GM19438 (cell line): ENCODE data around the gene CDKN2D.
"Not testable (repeated sequence)": the region's sequence is repeated elsewhere in the genome, so short reads cannot be mapped to it uniquely, and the experiment has no call there.

Experiments
- ATAC-seq: cut with Tn5 transposase; IDR thresholded peaks from one replicate; pipeline ENCODE4 v1.9.1; 2021; ENCODE audit warnings: low read depth; ENCODE audit not compliant: unreplicated experiment

CDKN2D gene

DNA sequence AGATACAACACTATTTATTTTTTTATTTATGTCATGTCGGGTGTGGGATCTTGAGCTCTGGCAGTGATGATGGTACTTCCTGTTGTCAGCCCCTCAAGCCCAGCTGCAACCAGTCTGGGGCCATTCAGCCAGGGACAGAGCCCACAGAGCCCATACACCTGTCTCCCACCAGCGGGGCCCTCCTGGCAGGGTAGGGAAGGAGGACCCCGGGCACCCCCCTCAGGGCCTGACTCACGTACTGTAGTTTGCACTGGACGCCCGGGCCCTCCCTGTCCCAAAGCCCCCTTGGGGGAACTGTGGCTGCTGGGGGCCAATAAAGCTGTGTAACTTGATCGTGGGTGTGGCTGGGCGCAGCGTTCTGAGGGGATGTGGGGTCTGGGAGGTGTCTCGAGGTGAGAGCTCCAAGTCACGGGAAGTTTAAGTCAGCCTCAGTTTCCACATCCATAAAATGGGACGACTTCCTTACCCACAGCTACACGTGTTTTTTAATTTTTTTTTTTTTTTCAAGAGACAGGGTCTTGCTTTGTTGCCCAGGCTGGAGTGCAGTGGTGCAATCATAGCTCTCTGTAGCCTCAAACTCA is 15.6 kb downstream of the CDKN2D start:
- ATAC-seq = no peak

DNA sequence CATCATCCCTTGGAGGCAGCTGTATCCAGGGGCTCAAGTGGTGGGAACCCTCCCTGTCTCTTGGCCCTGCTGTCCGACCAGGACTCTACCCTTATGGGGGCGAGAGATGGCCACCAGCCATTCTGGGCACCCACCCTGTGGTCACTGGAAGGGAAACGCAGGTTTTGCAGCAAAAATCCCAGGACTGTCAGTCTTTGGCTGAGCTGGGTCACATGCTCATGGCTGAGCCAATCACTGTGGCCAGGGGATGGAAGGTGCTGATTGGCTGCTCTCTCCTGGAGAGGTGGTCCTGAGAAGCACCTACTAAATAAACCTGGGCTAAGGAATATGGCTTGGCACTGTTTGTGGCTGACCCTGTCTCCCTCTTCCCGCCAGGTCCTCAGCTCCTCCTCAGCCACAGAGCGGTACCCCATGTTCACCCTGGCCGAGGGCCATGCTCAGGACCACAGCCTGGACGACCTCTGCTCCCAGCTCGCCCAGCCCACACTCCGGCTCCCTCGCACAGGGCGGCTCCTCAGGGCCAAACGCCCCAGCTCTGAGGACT is 16.2 kb downstream of the CDKN2D start:
- no peak for ATAC-seq

GRCh38 chr19:10551698-10552301 is 17.0 kb downstream of the CDKN2D start:
- no peak for ATAC-seq

- ATAC-seq = not testable (repeated sequence)
Measured at GRCh38 chr19:10551006-10551405, 17.8 kb downstream of the CDKN2D start.

DNA sequence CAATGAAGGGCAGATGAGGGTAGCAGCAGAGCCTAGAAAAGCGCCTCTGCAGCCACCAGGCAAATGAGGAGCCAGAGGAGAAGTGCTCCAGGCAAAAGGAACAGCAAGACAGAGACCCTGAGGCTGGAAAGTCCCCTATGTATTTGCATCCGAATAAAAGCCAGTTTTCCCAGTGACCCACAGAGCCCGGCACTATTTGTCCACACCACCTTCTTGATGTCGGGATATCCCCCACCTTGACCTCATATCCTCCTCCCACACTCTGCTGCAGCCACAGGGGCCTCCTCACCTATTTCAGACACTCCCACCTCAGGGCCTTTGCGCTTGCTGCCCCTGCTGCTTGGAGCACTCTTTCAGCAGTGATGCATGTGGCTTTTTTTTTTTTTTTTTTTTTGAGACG is 18.4 kb downstream of the CDKN2D start:
- ATAC-seq = no peak

DNA sequence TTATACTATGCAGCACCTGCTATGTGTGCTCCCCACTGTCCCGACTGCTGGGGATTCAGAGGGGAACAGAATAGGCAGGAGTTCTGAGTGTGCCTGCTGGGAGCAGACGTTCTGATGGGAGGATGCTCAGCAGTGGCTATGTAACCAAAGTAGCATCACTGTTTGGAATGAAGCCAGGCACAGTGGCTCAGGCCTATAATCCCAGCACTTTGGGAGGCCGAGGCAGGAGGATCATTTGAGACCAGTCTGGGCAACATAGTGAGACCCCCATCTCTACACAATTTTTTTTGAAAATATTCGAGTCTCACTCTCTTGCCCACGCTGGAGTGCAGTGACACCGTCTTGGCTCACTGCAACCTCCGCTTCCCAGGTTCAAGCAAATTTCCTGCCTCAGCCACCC is 19.0 kb downstream of the CDKN2D start:
- no peak for ATAC-seq

DNA sequence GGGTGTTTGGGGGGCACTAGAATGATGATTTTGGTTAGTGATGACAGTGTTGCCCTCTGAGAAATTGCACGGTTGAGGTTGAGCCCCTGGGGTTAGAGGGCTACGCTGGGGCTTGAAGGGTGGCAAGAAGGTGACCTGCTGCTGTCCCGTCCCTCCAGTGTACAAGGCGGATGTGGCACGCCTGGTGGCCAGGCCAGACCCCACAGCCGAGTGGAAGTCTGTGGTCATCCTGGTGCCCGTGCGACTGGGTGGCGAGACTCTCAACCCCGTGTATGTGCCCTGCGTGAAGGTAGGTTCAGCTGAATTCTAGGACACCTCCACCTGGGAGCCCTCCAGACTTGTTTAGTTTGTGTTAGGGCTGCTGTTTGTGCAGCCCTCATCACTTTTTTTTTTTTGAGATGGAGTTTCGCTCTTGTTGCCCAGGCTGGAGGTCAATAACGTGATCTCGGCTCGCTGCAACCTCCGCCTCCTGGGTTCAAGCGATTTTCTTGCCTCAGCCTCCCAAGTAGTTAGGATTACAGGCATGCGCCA is 20.0 kb downstream of the CDKN2D start:
- no peak for ATAC-seq

DNA sequence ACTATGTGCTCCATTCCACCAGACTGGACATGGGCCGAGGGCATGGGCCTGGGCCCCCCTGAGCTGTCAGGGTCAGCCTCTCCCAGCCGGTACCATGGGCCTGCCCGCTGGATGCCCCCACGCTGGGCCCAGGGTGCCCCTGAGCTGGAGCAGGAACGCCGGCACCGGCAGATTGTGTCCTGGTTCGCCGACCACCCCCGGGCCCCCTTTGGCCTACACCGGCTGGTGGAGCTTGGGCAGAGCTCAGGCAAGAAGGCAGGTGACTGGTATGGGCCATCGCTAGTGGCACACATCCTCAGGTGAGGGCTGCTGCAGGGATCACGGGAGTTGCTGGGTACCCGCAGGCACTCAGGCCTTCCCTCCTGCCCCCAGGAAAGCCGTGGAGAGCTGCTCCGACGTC is 22.0 kb downstream of the CDKN2D start:
- ATAC-seq = no peak

GRCh38 chr19:10544753-10545251 is 24.0 kb downstream of the CDKN2D start:
- ATAC-seq = no peak

- ATAC-seq = no peak
Measured at GRCh38 chr19:10544242-10544752, 24.5 kb downstream of the CDKN2D start.

- ATAC-seq = peak; percentile 73
Measured at GRCh38 chr19:10543420-10544241, 25.1 kb downstream of the CDKN2D start, which contains the start of gene ATG4D. Gene ATG4D (plus strand): TSS chr19:10543904. CDS start chr19:10544091, 187 bp downstream.

- ATAC-seq = no peak
Measured at GRCh38 chr19:10543059-10543419, 25.7 kb downstream of the CDKN2D start.

- not testable (repeated sequence) for ATAC-seq
Measured at GRCh38 chr19:10539016-10539415, 29.8 kb downstream of the CDKN2D start.

- no peak for ATAC-seq
Measured at GRCh38 chr19:10538204-10538983, 30.4 kb downstream of the CDKN2D start.

GRCh38 chr19:10537668-10538067 is 31.1 kb downstream of the CDKN2D start:
- ATAC-seq = no peak

DNA sequence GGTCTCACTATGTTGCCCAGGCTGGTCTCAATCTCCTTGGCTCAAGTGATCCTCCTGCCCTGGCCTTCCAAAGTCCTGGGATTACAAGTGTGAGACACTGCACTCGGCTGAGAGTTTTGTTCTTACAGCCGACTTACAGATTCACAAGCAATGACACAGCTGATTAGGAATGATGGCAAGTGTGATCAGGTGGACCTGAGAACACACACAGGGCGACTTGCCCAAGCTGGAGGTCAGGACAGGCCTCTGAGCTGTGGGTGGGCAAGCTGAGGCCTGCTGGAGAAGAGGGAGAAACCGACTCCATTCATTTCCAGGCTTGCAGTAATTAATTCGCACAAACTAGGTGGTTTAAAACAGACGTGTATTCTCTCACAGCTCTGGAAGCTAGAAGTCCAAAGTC is 33.2 kb downstream of the CDKN2D start:
- no peak for ATAC-seq

DNA sequence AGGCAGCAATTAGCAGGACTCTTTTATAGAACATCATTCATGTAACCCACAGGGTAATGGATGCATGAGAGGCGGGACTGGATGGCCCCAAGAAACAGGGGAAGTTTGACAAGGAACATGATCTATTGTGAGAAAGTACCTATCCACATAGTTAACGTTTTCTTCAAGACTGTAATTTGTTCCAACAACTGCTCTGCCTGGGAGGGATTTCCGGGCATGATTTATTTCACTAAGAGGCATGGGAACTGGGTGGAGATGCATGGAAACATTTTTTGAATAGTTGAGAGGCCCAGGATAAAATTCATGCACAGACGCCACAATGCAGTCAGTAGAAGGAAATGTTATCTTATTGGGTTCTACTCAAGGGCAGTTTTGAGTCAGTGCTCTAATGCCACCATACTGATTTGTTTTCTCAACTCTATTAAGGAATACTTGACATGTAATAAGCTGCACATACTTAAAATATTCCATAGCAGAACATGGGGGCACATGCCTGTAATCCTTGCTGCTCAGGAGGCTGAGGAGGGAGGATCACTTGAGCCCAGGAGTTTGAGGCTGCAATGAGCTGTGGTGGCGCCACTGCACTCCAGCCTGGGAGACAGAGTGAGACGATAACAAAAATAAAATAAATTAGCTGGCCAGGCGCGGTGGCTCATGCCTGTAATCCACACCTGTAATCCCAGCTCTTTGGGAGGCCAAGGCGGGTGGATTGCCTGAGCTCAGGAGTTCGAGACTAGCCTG is 35.0 kb downstream of the CDKN2D start:
- ATAC-seq = no peak

- ATAC-seq = no peak
Measured at GRCh38 chr19:10532457-10532856, 36.3 kb downstream of the CDKN2D start.

- ATAC-seq = not testable (repeated sequence)
Measured at GRCh38 chr19:10526887-10527286, 41.9 kb downstream of the CDKN2D start.
